Measurements from ENCODE around the gene DMRTC2. TPM values are rescaled to one million over a fixed set of nuclear protein-coding genes. Genes with fewer than 3 reads are reported as not detected.

Gene DMRTC2
- polyA plus RNA-seq, 1 donor from 2014 or later = not detected

DNA sequence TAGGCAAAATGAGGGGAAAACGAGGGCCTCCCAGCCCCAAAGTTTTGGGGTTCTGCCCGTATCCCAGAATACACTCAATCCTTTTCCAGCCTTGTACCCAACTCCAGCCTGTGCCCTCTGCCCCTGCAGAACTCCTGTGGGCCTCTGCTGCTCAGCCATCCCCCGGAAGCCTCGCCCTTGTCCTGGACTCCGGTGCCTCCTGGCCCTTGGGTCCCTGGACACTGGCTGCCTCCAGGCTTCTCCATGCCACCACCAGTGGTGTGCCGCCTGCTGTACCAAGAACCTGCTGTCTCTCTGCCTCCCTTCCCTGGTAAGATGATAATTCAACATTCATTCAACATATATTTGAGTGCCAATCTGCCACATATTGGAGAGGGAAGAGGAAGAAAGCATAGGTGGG is 3.8 kb downstream of the DMRTC2 start:
- H2AFZ ChIP-seq (ENCODE audit: low read depth, low read length) = no peak overlapping the region
- no peak for TF ChIP-seq TAF1 (IDR thresholded peaks at IDR 0.05; ENCODE audit: low read depth)
- TF ChIP-seq EZH2 (IDR thresholded peaks at IDR 0.05; ENCODE audit: borderline replicate concordance, insufficient read depth, low read length, poor library complexity, severe bottlenecking) = no peak
- TF ChIP-seq, protein P1, sequence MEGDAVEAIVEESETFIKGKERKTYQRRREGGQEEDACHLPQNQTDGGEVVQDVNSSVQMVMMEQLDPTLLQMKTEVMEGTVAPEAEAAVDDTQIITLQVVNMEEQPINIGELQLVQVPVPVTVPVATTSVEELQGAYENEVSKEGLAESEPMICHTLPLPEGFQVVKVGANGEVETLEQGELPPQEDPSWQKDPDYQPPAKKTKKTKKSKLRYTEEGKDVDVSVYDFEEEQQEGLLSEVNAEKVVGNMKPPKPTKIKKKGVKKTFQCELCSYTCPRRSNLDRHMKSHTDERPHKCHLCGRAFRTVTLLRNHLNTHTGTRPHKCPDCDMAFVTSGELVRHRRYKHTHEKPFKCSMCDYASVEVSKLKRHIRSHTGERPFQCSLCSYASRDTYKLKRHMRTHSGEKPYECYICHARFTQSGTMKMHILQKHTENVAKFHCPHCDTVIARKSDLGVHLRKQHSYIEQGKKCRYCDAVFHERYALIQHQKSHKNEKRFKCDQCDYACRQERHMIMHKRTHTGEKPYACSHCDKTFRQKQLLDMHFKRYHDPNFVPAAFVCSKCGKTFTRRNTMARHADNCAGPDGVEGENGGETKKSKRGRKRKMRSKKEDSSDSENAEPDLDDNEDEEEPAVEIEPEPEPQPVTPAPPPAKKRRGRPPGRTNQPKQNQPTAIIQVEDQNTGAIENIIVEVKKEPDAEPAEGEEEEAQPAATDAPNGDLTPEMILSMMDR (IDR thresholded peaks at IDR 0.05; ENCODE audit: poor library complexity, severe bottlenecking) = no peak
- no peak for TF ChIP-seq SMC3 (conservative IDR thresholded peaks at IDR 0.05; ENCODE audit: poor library complexity)
- no peak for TF ChIP-seq EP300 (conservative IDR thresholded peaks at IDR 0.05; ENCODE audit: poor library complexity, severe bottlenecking)
- TF ChIP-seq, protein P2, sequence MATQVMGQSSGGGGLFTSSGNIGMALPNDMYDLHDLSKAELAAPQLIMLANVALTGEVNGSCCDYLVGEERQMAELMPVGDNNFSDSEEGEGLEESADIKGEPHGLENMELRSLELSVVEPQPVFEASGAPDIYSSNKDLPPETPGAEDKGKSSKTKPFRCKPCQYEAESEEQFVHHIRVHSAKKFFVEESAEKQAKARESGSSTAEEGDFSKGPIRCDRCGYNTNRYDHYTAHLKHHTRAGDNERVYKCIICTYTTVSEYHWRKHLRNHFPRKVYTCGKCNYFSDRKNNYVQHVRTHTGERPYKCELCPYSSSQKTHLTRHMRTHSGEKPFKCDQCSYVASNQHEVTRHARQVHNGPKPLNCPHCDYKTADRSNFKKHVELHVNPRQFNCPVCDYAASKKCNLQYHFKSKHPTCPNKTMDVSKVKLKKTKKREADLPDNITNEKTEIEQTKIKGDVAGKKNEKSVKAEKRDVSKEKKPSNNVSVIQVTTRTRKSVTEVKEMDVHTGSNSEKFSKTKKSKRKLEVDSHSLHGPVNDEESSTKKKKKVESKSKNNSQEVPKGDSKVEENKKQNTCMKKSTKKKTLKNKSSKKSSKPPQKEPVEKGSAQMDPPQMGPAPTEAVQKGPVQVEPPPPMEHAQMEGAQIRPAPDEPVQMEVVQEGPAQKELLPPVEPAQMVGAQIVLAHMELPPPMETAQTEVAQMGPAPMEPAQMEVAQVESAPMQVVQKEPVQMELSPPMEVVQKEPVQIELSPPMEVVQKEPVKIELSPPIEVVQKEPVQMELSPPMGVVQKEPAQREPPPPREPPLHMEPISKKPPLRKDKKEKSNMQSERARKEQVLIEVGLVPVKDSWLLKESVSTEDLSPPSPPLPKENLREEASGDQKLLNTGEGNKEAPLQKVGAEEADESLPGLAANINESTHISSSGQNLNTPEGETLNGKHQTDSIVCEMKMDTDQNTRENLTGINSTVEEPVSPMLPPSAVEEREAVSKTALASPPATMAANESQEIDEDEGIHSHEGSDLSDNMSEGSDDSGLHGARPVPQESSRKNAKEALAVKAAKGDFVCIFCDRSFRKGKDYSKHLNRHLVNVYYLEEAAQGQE (IDR thresholded peaks at IDR 0.05; ENCODE audit: borderline replicate concordance) = no peak
- TF ChIP-seq MXI1 (conservative IDR thresholded peaks at IDR 0.05; ENCODE audit: poor library complexity, severe bottlenecking) = no peak
- TF ChIP-seq RAD21 (conservative IDR thresholded peaks at IDR 0.05) = no peak
- TF ChIP-seq POLR2AphosphoS5 (IDR thresholded peaks at IDR 0.05) = no peak

DNA sequence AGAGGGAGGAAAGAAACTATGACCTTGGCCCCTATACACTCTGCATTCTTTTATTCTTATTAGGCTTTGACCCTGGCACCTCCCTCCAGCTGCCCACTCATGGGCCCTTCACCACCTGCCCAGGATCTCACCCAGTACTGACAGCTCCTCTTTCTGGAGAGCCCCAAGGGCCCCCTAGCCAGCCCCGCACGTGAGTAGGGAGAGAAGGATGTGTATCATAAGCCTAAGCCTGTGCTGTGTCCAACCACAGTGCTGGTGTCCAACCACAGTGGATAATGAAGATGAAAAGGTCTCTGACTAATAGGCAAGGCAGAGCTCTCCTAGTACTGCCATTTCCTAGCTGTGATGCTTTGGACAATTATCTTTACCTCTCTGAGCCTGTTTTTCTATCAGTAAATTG is 4.2 kb downstream of the DMRTC2 start:
- no peak overlapping the region for H2AFZ ChIP-seq (ENCODE audit: low read depth, low read length)
- peaks cover 3% of the 10 kb centered on the region for H3K27me3 ChIP-seq (ENCODE audit: insufficient read depth, low read depth, low read length)
- H3K9ac ChIP-seq (ENCODE audit: low read length) = no peak overlapping the region
- no peak overlapping the region for H3K4me3 ChIP-seq (ENCODE audit: low read length)
- H3K4me2 ChIP-seq (ENCODE audit: low read length) = no peak overlapping the region
- no peak for TF ChIP-seq TAF1 (IDR thresholded peaks at IDR 0.05; ENCODE audit: low read depth)
- TF ChIP-seq POLR2AphosphoS5 (IDR thresholded peaks at IDR 0.05) = no peak
- TF ChIP-seq, protein P1 (IDR thresholded peaks at IDR 0.05; ENCODE audit: poor library complexity, severe bottlenecking) = no peak
- TF ChIP-seq EZH2 (IDR thresholded peaks at IDR 0.05; ENCODE audit: borderline replicate concordance, insufficient read depth, low read length, poor library complexity, severe bottlenecking) = no peak
- TF ChIP-seq, protein P2 (IDR thresholded peaks at IDR 0.05; ENCODE audit: borderline replicate concordance) = no peak
- TF ChIP-seq MXI1 (conservative IDR thresholded peaks at IDR 0.05; ENCODE audit: poor library complexity, severe bottlenecking) = no peak
- H4K20me1 ChIP-seq (ENCODE audit: insufficient read depth) = no peaks in the 10 kb centered on the region
- no peaks in the 10 kb centered on the region for H3K79me2 ChIP-seq (replicated peaks; ENCODE audit: insufficient read depth, low read length)
- no peak overlapping the region for H3K27ac ChIP-seq (ENCODE audit: low read length)
- H3F3A ChIP-seq (ENCODE audit: insufficient read depth, low read length, poor library complexity, severe bottlenecking) = no peaks in the 10 kb centered on the region
- H3K36me3 ChIP-seq (ENCODE audit: insufficient read depth, low read length) = no peaks in the 10 kb centered on the region
- H3K9me3 ChIP-seq (ENCODE audit: low read length) = no peaks in the 10 kb centered on the region
- H3K9me2 ChIP-seq (ENCODE audit: insufficient read depth, low read length) = no peaks in the 10 kb centered on the region

More for the DNA sequence above, 3.8 kb downstream of the DMRTC2 start:
- Histone ChIP-seq H3K9ac (ENCODE audit: low read length) (no peak overlapping the region), H3K27me3 (ENCODE audit: insufficient read depth, low read depth, low read length) (peaks cover 3% of the 10 kb centered on the region), H3K4me2 (ENCODE audit: low read length) (no peak overlapping the region), H3K27ac (ENCODE audit: low read length) (no peak overlapping the region), H3F3A (ENCODE audit: insufficient read depth, low read length, poor library complexity, severe bottlenecking) (no peaks in the 10 kb centered on the region), H3K9me2 (ENCODE audit: insufficient read depth, low read length) (no peaks in the 10 kb centered on the region), H4K20me1 (ENCODE audit: insufficient read depth) (no peaks in the 10 kb centered on the region), H3K36me3 (ENCODE audit: insufficient read depth, low read length) (no peaks in the 10 kb centered on the region), H3K79me2 (replicated peaks; ENCODE audit: insufficient read depth, low read length) (no peaks in the 10 kb centered on the region), H3K4me3 (ENCODE audit: low read length) (no peak overlapping the region), H3K9me3 (ENCODE audit: low read length) (no peaks in the 10 kb centered on the region)

Data from neural cell (in vitro differentiated cells).